ENCODE measurements around the gene CORO2B.

Gene CORO2B

DNA sequence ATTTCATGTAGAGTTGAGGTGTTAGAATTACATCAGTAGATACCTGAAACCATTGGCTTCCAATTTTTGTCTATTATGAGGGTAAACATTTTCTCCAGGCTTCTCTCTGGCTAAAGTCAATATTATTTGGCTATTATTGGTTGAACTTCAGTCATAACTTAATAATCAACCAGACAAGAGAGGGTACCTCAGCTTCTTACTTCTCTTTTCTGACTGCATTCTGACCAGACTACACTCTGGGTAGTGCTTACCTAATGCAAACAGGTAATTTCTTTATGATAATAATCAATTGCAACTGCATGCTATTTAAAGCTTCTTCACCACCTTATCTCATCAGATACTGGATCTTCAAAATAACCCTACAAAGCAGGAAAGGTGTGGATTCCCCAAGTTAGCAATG, 156.8 kb downstream of the CORO2B start:
- H3K36me3 ChIP-seq: no peaks in the 10 kb centered on the region
- TF ChIP-seq, protein P1, sequence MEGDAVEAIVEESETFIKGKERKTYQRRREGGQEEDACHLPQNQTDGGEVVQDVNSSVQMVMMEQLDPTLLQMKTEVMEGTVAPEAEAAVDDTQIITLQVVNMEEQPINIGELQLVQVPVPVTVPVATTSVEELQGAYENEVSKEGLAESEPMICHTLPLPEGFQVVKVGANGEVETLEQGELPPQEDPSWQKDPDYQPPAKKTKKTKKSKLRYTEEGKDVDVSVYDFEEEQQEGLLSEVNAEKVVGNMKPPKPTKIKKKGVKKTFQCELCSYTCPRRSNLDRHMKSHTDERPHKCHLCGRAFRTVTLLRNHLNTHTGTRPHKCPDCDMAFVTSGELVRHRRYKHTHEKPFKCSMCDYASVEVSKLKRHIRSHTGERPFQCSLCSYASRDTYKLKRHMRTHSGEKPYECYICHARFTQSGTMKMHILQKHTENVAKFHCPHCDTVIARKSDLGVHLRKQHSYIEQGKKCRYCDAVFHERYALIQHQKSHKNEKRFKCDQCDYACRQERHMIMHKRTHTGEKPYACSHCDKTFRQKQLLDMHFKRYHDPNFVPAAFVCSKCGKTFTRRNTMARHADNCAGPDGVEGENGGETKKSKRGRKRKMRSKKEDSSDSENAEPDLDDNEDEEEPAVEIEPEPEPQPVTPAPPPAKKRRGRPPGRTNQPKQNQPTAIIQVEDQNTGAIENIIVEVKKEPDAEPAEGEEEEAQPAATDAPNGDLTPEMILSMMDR (IDR thresholded peaks at IDR 0.05; ENCODE audit: low read depth, low read length): no peak
- H3K27me3 ChIP-seq (ENCODE audit: insufficient read depth, low read depth, severe bottlenecking): no peaks in the 10 kb centered on the region
- DNase-seq: no peak
- no peaks in the 10 kb centered on the region for H3K9me3 ChIP-seq (ENCODE audit: severe bottlenecking)
- H3K27ac ChIP-seq: no peak overlapping the region
- no peak overlapping the region for H3K4me3 ChIP-seq (ENCODE audit: low read depth, low read length)

DNA sequence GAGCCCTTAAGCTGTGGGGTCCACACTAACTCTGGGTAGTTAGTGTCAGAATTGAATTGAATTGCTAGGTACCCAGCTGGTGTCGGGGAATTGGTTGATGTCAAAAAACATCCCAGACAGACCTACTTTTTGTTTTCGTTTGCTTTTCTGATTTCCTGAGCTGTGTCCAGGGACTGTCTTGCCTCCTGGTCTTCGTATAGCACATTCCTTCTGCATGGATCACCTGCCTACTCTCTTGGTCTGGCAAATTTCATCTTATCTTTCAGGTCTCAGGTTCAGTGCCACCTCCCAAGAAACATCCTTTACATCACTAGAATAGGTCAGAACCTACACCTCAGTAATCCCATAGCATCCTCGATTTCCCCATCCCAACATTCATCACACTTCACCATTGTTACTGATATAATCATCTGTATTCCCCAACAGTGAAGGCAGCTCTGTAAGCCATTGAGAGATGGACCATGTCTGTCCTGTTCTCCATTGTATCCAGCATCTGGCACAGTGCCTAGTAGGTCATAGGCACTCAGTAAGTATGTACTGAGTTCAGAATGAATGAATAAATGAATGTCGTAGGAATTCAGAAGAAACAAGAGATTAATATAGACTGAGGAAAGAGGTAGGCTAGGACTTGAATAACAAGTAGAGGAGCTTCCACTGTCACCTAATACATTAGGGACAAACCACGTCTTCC, 160.7 kb downstream of the CORO2B start:
- Histone ChIP-seq H3K4me3 (ENCODE audit: low read depth, low read length) (no peak overlapping the region), H3K9me3 (ENCODE audit: severe bottlenecking) (no peaks in the 10 kb centered on the region), H3K27ac (no peak overlapping the region), H3K27me3 (ENCODE audit: insufficient read depth, low read depth, severe bottlenecking) (no peaks in the 10 kb centered on the region), H3K36me3 (no peaks in the 10 kb centered on the region)
- no peak for DNase-seq
- TF ChIP-seq, protein P1 (IDR thresholded peaks at IDR 0.05; ENCODE audit: low read depth, low read length): no peak

DNA sequence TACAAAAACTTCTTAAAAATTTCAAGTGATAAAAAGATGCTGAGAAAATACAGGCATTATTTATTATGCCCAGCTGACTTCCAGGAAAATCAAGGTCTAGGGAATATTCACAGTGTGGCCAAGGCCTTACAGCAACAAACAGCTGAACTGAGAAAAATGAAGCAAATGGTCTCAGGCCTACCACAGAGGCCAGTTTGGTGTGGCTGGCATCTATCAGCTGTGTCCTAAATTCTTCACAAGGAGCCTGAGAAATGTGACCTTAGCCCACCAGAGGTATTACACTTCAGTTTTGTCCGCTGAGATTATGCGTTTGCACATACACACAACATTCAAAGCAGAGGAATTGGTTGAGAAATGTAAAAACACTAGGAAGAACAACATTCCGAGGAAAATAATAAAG, 164.5 kb downstream of the CORO2B start:
- Histone ChIP-seq H3K9me3 (ENCODE audit: severe bottlenecking) (no peaks in the 10 kb centered on the region), H3K27ac (no peak overlapping the region), H3K4me3 (ENCODE audit: low read depth, low read length) (no peak overlapping the region), H3K36me3 (no peaks in the 10 kb centered on the region), H3K27me3 (ENCODE audit: insufficient read depth, low read depth, severe bottlenecking) (no peaks in the 10 kb centered on the region)
- no peak for DNase-seq
- TF ChIP-seq, protein P1 (IDR thresholded peaks at IDR 0.05; ENCODE audit: low read depth, low read length): no peak

DNA sequence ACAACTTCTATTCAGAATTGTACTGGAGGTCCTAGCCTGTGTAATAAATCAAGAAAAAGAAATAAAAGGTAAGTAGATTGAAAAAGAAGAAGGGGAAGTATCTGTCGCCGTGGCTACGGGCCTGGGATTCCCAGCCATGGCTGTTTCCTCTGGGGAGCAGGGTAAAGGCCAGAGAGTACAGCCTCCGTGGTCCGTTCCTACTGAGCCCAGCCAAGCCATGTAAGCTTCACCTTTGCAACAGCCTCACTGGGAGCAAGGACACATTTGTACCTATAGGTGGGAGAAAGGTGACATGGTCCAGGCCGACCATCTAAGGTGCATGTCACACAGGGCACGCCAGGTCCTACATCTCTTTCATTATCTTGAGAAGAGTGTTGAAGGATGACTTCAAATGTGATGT, 170.6 kb downstream of the CORO2B start:
- H3K27ac ChIP-seq: no peak overlapping the region
- TF ChIP-seq, protein P1 (IDR thresholded peaks at IDR 0.05; ENCODE audit: low read depth, low read length): no peak
- no peaks in the 10 kb centered on the region for H3K9me3 ChIP-seq (ENCODE audit: severe bottlenecking)
- no peak overlapping the region for H3K4me3 ChIP-seq (ENCODE audit: low read depth, low read length)
- H3K27me3 ChIP-seq (ENCODE audit: insufficient read depth, low read depth, severe bottlenecking): no peaks in the 10 kb centered on the region
- H3K36me3 ChIP-seq: no peaks in the 10 kb centered on the region
- DNase-seq: no peak

DNA sequence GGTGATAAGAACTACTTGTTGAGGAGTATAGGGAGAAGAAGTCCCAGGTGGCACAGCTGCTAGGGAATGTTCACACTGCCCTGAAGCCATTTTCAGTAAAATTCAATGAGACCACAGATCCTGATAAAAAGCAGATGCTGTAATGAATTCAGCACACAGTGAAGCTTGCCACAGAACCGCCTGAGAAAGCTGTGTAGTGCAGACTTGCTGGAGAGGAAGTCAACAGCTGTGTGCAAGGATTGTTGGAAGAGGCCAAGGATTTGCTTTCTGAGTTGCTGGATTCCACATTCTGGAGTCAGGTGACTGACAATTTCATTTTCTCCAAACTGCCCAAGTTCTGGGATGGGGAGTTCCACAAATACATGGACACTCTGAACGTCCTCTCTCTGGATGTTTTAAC, 171.0 kb downstream of the CORO2B start:
- Histone ChIP-seq H3K27me3 (ENCODE audit: insufficient read depth, low read depth, severe bottlenecking) (no peaks in the 10 kb centered on the region), H3K36me3 (no peaks in the 10 kb centered on the region), H3K4me3 (ENCODE audit: low read depth, low read length) (no peak overlapping the region), H3K9me3 (ENCODE audit: severe bottlenecking) (no peaks in the 10 kb centered on the region), H3K27ac (no peak overlapping the region)
- no peak for DNase-seq
- TF ChIP-seq, protein P1 (IDR thresholded peaks at IDR 0.05; ENCODE audit: low read depth, low read length): no peak

DNA sequence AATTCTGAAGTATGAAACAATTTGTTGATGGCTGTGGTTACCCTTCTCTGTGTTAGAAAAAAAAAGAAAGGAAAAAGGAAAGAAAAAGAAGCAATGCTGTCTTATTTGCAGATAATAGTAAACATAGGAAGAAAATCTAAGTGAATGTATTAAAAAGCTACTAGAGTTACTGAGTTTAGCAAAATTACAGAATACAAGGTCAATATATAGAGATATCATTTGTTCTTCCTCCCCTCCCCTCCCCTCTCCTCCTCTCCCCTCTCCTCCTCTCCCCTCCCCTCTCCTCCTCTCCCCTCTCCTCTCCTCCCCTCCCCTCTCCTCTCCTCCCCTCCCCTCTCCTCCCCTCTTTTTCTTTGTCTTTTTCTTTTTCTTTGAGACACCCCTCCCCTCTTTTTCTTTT, 172.8 kb downstream of the CORO2B start:
- H3K27ac ChIP-seq: no peak overlapping the region
- H3K36me3 ChIP-seq: no peaks in the 10 kb centered on the region
- TF ChIP-seq, protein P1 (IDR thresholded peaks at IDR 0.05; ENCODE audit: low read depth, low read length): no peak
- no peak for DNase-seq
- no peak overlapping the region for H3K4me3 ChIP-seq (ENCODE audit: low read depth, low read length)
- no peaks in the 10 kb centered on the region for H3K9me3 ChIP-seq (ENCODE audit: severe bottlenecking)
- H3K27me3 ChIP-seq (ENCODE audit: insufficient read depth, low read depth, severe bottlenecking): no peaks in the 10 kb centered on the region

Measured in WERI-Rb-1 (cell line).